GM21717 (cell line): ENCODE data around the gene TTC39B.
A peak's percentile ranks its signal among the peaks of the same experiment; 100 is the strongest.
"Not testable (repeated sequence)": the region's sequence is repeated elsewhere in the genome, so short reads cannot be mapped to it uniquely, and the experiment has no call there.

ENCODE experiments used
- ATAC-seq: cut with Tn5 transposase; IDR thresholded peaks from one replicate; pipeline ENCODE4 v1.9.1; 2021; ENCODE audit warnings: mild to moderate bottlenecking, moderate library complexity; ENCODE audit not compliant: unreplicated experiment

The TTC39B gene

DNA sequence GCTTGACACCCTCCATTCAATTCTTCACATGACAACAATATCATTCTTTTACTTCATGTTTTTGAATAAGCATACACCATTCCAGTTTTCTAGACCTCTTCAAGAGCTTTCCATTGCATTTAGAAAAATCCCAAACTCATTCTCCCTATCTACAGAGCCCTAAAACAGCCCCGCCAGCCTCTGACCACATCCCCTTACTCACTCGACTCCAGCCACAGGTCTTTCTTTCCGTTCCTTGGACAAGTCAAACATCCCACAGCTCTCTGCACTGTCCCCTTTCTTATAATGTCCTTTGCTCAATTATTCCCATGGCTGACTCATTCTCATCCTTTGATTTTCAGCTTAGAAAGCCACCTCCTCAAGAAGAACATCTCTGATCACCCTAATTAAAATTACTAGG lies 38.2 kb downstream of the TTC39B start:
- no peak for ATAC-seq

DNA sequence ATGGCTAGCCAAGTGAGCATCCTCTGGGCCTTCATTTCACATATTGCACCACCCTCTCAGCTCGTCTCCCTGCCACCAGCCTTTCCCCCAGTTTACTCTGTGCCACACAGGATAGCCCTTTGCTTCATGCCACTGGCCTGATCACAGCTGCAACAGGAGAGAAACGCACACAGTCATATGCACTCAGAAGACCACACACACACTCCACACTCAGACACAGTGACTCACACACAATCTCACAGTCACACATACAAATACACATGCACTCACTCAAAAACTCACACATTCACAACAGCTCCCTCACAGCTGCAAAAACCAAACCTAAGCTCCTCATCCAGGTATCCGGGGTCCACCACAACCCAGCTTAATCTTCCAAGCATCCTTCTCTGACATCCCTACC lies 38.7 kb downstream of the TTC39B start:
- ATAC-seq = no peak

DNA sequence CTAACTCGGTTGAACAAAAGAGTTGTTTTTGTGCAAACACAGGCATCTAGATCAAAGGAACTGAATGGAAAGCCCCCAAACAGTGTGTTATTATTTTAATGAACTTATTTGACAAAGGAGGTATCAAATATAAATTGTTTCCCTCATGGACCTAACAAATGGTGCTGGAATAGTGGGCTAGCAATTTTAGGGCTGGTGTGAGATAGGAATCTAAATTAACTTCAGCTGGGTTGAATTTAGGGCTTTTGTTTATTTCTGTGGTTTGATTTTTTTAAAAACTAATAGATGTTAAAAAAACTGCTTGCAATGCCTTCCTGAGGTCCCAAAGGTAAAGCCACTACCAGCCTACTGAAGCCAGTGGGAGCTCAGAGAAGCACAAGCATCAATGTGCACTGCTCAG lies 42.1 kb downstream of the TTC39B start:
- ATAC-seq = no peak

DNA sequence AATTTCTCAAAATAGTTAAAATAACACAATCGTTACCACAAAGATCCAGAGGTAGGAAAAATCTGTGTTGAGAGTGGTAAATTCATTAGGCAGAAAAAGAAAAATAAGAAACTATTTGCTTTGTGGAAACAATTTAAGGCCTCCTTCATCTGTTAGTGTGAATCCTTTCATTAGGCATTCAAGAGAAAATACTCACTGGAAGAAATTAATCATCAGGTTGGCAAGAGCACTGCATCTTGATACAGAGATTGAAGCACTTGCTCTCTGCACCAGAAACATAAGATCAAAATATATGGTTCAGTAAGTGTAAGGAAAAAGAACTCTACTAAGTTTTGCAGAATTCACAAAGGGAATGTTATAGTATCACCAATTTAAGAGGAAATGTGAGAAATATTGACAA lies 44.4 kb downstream of the TTC39B start:
- no peak for ATAC-seq

DNA sequence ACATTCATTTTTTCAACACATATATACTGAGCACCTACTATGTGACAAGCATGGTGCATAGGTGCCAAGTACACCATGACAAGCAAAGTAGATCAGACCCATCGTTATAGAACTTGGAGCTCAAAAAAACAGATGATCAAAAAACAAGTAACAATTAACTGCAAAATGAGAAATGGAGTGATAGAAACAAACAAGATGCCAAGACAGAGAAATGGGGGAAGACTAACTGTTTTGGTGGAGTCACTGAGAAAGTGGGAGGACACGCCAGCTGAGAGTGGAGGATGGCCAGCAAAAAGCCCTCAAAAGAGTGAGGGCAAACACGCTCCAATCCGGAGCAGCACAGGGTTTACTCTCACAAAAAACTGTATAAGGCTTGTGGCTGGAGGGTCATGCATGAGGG lies 50.6 kb downstream of the TTC39B start:
- ATAC-seq = no peak

DNA sequence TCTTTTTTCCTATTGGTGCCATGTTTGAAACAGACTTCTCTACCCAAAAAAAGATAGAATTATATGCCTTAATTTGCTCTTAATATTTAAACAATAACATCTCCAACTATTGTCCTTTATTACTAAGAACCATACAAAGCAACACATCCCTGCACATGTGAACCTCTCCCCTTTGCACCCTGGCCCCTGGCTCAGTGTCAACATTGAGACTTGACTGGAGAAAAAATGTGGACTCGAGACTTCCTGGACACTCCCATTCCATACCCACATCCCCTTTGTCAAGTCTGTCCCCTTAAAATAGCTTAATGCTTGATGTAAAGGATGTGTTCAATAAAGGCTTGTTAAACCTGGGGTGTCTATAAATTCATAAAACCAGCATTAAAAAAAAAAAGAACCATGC lies 53.2 kb downstream of the TTC39B start:
- ATAC-seq = no peak

DNA sequence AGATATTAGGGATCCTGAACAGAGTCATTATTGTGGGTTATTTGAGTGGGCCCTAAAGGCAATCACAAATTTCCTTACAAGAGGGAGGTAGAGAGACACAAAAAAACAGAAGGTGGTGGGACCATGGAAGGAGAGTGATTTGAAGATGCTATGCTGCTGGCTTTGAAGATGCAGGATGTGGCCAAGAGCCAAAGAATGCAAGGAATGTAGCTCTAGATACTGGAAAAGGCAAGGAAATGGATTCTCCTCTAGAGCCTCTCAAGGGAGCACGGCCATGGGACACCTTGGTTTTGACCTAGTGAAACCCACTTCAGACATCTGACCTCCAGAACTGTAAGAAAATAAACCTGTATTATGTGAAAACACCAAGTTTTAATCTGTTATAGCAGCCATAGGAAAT lies 53.8 kb downstream of the TTC39B start:
- no peak for ATAC-seq

DNA sequence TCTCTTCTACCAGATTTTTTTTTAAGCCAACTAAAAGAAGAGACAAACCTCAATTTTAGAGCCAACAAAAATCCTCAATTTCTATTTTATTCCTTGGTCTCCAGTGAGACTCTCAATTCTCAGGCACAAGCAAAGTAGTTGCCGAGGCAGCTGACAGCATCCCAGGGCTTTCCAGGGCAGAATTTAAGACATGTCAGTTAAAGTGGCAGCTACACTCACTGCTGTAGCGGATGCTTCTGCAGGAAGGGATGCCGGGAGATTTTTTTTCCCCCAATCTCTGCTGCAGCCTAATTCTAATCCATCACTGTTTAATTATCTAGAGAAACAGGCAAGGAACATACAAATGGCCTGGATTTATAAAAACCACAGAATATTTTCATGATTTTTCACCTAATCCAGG lies 57.0 kb downstream of the TTC39B start:
- ATAC-seq = no peak

DNA sequence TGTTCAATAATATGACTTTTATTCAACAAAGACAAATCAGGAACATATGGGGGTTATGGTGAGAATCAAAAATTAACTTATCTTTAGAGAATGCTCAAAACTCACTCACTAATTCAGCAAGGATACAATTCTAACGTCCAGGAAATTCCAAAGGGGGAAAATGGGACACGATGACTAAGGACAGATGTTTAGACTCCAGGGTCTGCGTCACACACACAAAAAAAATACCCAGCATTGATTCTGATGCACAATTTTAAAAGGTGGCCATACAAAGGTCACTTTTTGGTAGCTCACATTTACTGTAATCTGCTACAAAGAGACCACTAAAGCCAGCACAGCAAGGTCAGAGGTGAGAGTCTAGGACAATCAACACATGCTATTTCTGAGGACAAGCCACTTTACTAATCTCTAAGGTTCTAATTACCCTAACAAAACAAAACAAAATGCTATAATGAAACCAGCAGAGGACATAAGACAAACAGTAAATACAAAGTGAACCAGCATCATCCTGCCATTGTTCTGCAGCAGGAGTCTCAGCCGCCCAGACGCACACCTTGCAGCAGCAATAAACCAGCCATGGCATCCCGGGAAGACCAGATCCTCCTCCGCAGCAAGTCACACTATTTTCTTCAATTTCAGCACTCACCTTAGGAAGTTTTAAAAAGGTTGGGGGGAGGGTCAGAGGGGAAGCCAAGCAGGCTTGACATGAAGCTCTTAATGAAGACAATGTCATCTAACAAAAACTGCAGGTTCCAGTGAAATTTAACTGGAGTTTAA lies 57.8 kb downstream of the TTC39B start:
- ATAC-seq = no peak

DNA sequence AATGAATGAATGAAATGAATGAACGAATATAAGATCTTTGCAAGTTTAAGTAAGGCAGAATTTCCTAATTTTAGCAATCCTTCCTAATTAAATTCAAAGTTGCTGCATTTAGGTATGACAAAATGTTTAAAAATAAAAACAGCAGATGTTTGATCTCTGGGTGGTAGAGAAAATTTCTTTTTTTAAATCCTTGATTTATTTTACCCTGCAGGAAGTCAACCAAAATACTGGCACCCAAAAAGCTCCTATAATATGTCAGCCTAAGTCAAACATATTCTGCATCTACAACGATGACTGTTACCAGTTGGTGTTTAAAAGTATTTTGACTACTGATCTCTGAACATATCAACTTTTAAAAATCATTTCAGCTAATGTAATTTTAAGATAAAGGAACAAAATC lies 58.4 kb downstream of the TTC39B start:
- no peak for ATAC-seq

DNA sequence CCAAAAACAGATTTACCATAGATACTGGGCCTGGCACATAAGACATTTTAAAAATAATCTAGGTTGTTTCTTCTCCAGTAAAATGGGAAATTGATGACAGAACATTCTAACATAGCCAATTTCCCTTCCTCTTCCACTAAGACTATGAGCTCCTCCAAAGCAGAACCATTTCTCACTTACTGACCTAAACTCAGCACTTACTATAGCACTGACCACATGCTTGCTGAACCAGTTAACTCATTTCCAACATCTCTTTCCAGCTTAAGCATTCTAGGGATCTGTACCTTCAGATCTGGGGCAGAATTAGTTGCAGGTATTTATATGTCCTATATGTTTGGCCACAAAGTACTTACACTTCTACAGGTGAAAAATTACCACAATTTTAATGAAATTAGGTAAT lies 58.9 kb downstream of the TTC39B start:
- no peak for ATAC-seq

DNA sequence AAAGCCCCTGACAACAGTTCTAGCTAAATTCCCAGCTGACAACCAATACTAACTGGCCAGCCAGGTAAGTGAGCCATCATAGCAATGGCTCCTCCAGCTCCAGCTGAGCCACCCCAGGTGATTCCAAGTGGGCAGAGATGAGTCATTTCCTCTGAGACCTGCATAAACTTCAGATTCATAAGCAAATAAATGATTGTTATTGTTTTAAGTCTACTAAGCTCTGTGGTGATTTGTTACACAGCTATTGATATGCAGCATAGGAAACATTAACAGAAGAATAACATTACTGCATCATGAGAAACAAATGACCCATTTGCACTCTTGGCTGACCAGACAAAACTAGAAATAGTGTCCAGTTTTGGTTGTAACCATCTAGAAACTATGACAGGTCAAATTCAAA lies 60.3 kb downstream of the TTC39B start:
- no peak for ATAC-seq

DNA sequence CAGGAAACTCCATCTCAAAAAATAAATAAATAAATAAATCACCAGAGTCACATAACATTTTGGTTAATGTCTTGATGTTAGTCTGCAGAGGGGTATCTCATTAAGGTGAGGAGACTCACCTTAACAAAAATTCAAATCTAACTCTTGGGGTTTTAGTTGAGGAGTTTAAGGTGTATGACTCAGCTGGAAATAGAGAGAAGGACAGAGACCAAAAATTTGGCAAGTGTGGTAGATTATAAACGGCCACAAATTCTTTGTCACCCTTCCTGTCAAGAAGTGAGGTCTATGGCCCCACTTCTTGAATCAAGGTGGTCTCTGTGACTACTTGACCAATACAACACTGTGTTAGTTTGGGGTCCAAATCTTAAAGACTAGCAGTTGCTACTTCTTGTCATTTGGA lies 60.8 kb downstream of the TTC39B start:
- no peak for ATAC-seq

DNA sequence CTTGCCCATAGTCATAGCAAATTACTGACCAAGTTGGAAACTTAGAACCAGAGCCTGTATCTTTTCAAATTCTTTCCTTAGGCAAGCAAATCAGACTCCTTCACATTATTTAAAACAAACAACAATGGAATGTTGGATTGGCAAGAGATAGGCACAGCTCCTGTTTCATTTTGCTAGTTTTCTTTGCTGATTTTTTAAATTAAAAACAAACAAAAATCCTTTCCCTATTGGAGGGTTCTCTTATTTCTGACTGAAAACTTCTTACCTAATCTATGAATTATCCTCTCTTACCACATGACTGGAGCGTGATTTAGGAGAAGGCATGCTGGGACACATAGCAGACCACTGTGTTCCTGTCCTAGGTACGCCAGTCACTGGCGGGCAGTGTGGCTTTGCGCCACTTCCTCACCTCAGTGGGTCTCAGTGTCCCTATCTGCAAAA lies 63.0 kb downstream of the TTC39B start:
- no peak for ATAC-seq

DNA sequence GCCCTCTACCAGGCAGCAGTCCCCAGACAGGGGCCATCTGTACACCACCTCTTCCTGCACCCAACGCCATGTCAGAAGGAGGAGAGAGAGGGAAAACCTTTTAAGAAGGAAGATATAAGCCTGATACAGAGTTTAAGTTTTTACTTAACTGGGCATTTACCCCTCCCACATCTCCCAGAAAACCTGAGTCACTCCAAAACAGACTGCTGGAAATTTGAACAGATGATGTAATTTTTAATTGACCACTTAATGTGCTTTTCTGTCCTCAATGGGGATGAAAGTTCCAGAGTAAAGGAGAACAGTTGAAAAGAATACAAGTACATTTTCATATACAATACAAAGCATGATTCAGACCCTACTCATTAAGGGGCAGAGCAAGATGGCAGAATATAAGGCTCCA lies 63.9 kb downstream of the TTC39B start:
- no peak for ATAC-seq

DNA sequence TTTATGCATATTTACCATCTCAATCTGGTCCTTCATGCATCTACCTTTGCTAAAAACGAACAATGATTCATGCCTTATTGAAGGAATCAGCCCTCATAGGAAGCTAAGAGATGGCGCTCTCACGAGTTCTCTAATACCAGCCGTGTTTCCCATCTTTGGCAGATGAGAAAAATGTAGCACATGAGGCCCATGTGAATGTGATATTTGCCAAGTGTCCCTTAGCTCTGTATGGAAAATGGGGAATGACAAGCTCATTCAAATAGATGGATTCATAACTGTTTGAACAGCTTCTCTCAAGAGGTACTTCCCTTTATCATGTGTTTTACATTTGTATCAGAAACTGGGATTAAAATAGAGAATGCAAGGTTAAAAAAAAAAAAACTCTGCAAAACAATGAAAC lies 66.1 kb downstream of the TTC39B start:
- ATAC-seq = no peak

DNA sequence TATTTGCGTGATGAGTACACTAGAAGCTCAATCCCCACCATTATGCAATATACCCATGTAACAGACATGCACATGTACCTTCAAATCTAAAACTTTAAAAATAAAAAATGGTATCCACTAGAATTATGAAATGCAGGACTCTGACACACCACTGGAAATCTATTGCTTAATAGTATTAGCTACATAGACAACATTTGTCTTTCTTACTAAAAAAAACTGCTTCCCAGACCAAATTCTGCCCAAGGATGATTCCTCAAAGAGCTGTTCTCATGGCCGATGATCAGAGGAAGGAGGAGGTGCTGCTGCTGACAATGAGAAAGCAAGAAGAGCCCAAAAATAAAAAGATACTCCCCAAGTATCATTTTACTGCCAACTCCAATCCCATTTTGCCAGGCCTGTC lies 67.2 kb downstream of the TTC39B start:
- ATAC-seq = no peak

DNA sequence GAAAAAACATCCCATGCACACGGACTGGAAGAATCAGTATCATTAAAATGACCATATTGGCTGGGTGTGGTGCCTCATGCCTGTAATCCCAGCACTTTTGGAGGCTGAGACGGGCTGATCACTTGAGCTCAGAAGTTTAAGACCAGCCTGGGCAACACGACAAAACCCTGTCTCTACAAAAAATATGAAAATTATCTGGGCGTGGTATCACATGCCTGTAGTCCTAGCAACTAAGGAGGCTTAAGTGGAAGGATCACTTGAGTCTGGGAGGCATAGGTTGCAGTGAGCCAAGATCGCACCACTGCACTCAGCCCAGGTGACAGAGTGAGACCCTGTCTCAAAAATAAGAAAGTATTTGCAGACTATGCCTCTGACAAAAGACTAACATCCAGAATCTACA lies 68.4 kb downstream of the TTC39B start:
- ATAC-seq = no peak

DNA sequence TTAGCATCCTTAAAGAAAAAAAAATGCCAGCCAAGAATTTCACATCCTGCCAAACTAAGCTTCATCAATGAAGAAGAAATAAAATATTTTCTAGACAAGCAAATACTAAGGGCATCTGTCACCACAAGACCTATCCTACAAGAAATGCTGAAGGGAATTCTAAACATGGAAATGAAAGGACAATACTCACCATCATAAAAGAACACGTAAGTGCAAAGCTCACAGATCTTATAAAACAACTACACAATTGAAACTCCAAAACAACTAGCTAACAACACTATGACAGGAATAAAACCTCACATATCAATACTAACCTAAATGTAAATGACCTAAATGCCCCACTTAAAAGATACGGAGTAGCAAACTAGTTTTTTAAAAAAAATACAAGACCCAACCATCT lies 71.4 kb downstream of the TTC39B start:
- no peak for ATAC-seq

DNA sequence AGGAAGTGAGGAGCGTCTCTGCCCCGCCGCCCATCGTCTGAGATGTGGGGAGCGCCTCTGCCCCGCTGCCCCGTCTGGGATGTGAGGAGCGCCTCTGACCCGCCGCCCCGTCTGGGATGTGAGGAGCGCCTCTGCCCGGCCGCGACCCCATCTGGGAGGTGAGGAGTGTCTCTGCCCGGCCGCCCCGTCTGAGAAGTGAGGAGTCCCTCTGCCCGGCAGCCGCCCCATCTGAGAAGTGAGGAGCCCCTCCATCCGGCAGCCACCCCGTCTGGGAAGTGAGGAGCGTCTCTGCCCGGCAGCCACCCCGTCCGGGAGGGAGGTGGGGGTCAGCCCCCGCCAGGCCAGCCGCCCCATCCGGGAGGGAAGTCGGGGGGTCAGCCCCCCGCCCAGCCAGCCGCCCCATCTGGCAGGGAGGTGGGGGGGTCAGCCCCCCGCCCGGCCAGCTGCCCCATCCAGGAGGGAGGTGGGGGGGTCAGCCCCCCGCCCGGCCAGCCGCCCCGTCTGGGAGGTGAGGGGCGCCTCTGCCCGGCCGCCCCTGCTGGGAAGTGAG lies 73.0 kb downstream of the TTC39B start:
- not testable (repeated sequence) for ATAC-seq

DNA sequence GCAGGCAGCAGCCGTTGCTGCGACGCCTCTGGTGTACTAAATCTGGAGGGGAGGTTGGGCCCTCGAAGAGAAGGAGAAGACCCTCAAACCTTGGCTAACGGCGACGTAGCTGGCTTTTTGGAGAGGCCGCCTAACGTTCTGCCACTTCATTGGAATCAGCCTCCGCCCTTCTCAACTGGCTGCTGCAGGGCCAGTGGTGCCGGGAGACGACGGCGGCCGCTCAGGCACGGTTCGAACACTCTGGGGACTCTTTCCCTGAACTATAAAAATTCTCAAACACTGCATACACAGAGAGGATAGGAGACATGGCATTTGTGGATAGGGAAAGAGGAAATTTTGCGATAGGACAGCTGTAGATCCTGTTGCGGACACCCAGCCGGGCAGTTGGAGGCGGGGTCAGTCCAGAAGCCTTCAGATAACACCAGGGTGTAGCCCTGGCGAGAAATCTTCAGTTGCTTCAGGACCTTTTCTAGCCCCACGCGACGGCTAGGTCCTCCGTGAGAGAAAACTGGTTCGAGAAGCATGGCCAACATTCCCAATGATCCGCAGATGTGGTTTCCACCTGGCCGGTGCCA lies 74.2 kb downstream of the TTC39B start:
- not testable (repeated sequence) for ATAC-seq

DNA sequence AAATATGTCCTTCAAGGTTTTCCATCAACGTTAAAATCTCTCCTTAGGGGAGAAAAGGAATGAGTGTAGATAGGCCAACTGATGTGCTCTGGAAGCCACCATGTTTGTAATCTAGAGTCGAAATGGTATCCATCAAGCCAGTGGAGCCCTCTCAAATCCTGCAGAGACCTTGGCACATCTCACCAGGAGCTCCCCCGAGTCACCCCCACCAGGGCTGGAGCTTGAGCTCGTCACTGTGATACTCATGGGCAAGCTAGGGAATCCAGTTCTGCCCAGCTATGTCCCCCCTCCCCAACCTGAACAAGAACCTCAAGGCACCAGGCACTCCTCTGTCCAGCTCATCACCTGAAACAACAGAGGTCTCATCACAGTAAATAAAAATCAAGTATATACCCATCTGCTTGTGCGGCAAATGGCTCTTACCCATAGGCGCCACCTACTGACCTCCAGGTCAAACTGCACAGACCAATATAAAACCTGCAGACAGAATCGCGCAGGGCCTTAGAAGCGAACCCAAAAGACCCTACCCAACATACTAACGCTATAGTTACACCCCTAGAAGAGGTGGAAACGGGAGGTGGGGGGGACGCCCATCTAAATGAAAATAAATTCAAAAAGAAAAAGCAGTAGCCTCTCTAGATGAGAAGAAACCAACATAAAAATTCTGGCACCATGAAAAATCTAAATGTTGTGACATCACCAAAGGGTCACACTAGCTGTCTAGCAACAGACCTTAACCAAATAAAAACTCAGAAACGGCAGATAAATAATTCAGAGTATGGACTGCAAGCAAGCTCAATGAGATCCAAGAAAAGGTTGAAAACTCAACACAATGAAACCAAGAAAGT lies 75.0 kb downstream of the TTC39B start:
- ATAC-seq = peak; percentile 70
